ENCODE data around the gene SPTBN1. TPM values are rescaled to one million over a fixed set of nuclear protein-coding genes. Genes with fewer than 3 reads are reported as not detected.

Gene SPTBN1
- total RNA-seq, 4 donors from 2014 or later: 189 to 423 (median 341) TPM

DNA sequence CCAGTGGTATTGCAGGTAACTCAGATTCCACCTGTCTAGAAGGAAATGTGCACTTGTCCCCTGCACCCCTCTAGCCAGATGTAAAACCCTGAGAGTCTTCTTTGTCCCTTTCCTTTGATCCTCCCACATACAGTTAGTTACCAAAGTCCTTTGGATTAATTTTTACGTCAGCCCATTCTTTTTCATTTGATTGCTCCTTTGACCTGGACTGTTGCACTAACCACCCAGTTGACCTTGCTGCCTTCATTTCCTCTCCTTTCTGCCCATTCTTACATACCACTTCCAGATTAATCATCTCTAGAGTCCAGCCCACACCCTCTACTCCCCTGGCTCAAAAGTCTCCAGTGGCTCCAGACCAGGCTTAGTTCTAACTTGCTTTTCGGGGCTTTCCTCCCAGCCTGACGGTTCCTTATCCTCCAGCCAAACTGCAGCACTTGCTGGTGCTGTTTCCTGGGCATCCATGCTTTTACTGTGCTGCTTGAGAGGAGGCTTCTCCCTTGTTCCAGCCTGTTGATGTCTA lies 99.3 kb downstream of the SPTBN1 start:
- H3K4me3 ChIP-seq: no peak overlapping the region
- no peaks in the 10 kb centered on the region for H3K9me3 ChIP-seq
- DNase-seq: no peak
- H3K27me3 ChIP-seq: no peaks in the 10 kb centered on the region
- H3K36me3 ChIP-seq: no peaks in the 10 kb centered on the region
- TF ChIP-seq, protein P1, sequence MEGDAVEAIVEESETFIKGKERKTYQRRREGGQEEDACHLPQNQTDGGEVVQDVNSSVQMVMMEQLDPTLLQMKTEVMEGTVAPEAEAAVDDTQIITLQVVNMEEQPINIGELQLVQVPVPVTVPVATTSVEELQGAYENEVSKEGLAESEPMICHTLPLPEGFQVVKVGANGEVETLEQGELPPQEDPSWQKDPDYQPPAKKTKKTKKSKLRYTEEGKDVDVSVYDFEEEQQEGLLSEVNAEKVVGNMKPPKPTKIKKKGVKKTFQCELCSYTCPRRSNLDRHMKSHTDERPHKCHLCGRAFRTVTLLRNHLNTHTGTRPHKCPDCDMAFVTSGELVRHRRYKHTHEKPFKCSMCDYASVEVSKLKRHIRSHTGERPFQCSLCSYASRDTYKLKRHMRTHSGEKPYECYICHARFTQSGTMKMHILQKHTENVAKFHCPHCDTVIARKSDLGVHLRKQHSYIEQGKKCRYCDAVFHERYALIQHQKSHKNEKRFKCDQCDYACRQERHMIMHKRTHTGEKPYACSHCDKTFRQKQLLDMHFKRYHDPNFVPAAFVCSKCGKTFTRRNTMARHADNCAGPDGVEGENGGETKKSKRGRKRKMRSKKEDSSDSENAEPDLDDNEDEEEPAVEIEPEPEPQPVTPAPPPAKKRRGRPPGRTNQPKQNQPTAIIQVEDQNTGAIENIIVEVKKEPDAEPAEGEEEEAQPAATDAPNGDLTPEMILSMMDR (IDR thresholded peaks at IDR 0.05): no peak
- TF ChIP-seq POLR2A (IDR thresholded peaks at IDR 0.05): no peak
- peaks cover 4 to 23% of the 10 kb centered on the region in 2 donors for H3K4me1 ChIP-seq
- peak overlapping the region; percentile 91 to 92 for H3K27ac ChIP-seq
- intact Hi-C loops (cut with DNase I; ENCODE audit: low total_unique reads): no loop called here

- Histone ChIP-seq H3K27me3 (no peaks in the 10 kb centered on the region), H3K4me1 (peaks cover 11 to 23% of the 10 kb centered on the region in 2 donors), H3K27ac (peak overlapping the region; percentile 91 to 92), H3K36me3 (no peaks in the 10 kb centered on the region), H3K9me3 (no peaks in the 10 kb centered on the region), H3K4me3 (no peak overlapping the region)
- intact Hi-C loops (cut with DNase I; ENCODE audit: low total_unique reads): no loop called here
- peak; percentile 52 to 63 for DNase-seq
- TF ChIP-seq POLR2A (IDR thresholded peaks at IDR 0.05): no peak
- TF ChIP-seq, protein P1 (IDR thresholded peaks at IDR 0.05): no peak
These were observed 100.5 kb downstream of the SPTBN1 start for GRCh38 chr2:54556621-54557121.

DNA sequence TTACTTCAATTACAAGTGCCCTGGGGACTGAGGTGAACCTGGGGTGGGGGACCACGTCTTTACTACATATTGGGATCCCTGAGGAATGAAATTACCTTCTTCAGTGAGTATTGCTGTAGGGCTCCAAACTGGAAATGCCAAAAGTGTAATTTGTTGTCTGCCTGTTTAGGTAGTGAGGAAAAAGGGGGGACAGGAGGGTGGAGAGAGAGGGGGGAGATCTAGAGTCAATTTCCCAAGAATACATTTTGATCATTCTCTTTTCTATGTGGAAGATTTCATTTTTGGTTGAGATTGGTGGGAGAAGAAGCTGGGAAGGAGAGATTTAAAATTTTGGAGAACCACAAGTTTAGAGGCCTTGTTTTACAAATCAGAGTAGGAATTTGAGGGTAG lies 101.1 kb downstream of the SPTBN1 start:
- intact Hi-C loops (cut with DNase I; ENCODE audit: low total_unique reads): no loop called here

GRCh38 chr2:54557601-54558187 lies 101.6 kb downstream of the SPTBN1 start:
- TF ChIP-seq POLR2A (IDR thresholded peaks at IDR 0.05): no peak
- TF ChIP-seq, protein P1 (IDR thresholded peaks at IDR 0.05): peak in 1 of 4 experiments; percentile 12
- intact Hi-C loops (cut with DNase I; ENCODE audit: low total_unique reads): no loop called here
- H3K4me1 ChIP-seq: peaks cover 11 to 23% of the 10 kb centered on the region in 2 donors
- H3K27me3 ChIP-seq: no peaks in the 10 kb centered on the region
- H3K4me3 ChIP-seq: peak overlapping the region; percentile 24 to 54
- H3K9me3 ChIP-seq: no peaks in the 10 kb centered on the region
- H3K27ac ChIP-seq: peak overlapping the region; percentile 91 to 92
- peak; percentile 42 to 45 for DNase-seq
- no peaks in the 10 kb centered on the region for H3K36me3 ChIP-seq

More for the DNA sequence above, 101.1 kb downstream of the SPTBN1 start:
- no peaks in the 10 kb centered on the region for H3K27me3 ChIP-seq
- DNase-seq: no peak
- H3K4me1 ChIP-seq: peaks cover 11 to 23% of the 10 kb centered on the region in 2 donors
- H3K36me3 ChIP-seq: no peaks in the 10 kb centered on the region
- H3K27ac ChIP-seq: peak overlapping the region; percentile 91 to 92
- TF ChIP-seq, protein P1 (IDR thresholded peaks at IDR 0.05): no peak
- no peak for TF ChIP-seq POLR2A (IDR thresholded peaks at IDR 0.05)
- H3K4me3 ChIP-seq: peak overlapping the region in 1 of 2 donors; percentile 54
- no peaks in the 10 kb centered on the region for H3K9me3 ChIP-seq

All from uterus (tissue), 4 donors.